ENCODE data around the gene CUEDC2.

CUEDC2 gene

DNA sequence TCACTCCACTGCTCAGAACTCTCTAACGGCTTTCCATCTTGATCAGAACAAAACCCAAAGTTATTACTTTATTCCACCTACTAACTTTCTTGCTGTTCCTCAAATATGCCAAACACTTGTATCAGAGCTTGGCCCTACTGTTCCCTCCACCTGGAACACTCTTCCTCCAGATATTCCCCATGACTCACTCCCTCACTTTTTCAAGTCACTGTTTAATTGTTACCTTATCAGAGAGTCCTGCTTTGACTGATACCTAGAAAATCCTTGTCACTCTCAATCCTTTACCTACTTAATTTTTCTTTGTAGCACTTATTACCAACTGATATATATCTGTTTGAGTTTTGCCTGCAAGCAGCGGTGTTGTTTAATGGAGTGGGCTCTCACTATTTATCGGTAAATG is 42.5 kb downstream of the CUEDC2 start:
- no peak overlapping the region for H2AFZ ChIP-seq (ENCODE audit: low read depth, low read length, severe bottlenecking)
- TF ChIP-seq EZH2phosphoT487 (conservative IDR thresholded peaks at IDR 0.05; ENCODE audit: low read length) = no peak
- TF ChIP-seq CTCF (IDR thresholded peaks at IDR 0.05; ENCODE audit: insufficient read depth, low read length, poor library complexity, severe bottlenecking) = no peak
- no peaks in the 10 kb centered on the region for H3K79me2 ChIP-seq (ENCODE audit: insufficient read depth, low read length)

GRCh38 chr10:102384606-102385429 is 47.6 kb downstream of the CUEDC2 start:
- H3K4me2 ChIP-seq (ENCODE audit: low read depth, low read length, poor library complexity, severe bottlenecking) = no peak overlapping the region

More for the DNA sequence above, 42.5 kb downstream of the CUEDC2 start:
- Histone ChIP-seq H3K4me2 (ENCODE audit: low read depth, low read length, poor library complexity, severe bottlenecking) (no peak overlapping the region), H3K9ac (ENCODE audit: low read length) (no peak overlapping the region), H3K9me2 (replicated peaks; ENCODE audit: insufficient read depth, low read length) (no peaks in the 10 kb centered on the region), H3K9me3 (ENCODE audit: insufficient read depth, low read length) (no peaks in the 10 kb centered on the region), H3K4me3 (ENCODE audit: insufficient read depth, low read length, poor library complexity, severe bottlenecking) (no peak overlapping the region), H3F3A (ENCODE audit: insufficient read depth) (peaks cover 13% of the 10 kb centered on the region; the same call in 1 of the 2 replicates), H3K36me3 (ENCODE audit: low read length) (no peaks in the 10 kb centered on the region), H4K20me1 (ENCODE audit: low read depth, low read length) (no peaks in the 10 kb centered on the region), H3K27ac (ENCODE audit: low read depth, low read length) (no peak overlapping the region), H3K27me3 (ENCODE audit: low read length) (no peaks in the 10 kb centered on the region)

DNA sequence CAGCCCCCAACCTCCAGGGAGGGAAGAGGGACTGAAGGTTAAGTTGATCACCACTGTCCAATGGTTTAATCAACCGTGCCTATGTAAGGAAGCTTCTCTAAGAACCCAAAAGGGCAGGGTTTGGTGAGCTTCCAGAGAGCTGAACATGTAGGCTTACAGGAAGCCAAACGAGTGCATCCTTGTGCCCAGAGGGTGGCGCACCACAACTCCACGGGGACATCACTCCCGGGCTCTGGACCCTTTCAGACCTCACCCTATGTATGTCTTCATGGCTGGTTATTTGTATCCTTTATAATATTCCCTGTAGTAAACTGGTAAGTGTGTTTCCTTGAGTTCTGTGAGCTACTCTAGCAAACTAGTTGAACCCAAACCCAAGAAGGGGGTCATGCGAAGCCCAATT is 48.3 kb downstream of the CUEDC2 start:
- H3K27me3 ChIP-seq (ENCODE audit: low read length) = no peaks in the 10 kb centered on the region
- no peak overlapping the region for H2AFZ ChIP-seq (ENCODE audit: low read depth, low read length, severe bottlenecking)
- H3K36me3 ChIP-seq (ENCODE audit: low read length) = no peaks in the 10 kb centered on the region
- H3K4me2 ChIP-seq (ENCODE audit: low read depth, low read length, poor library complexity, severe bottlenecking) = no peak overlapping the region
- H3K27ac ChIP-seq (ENCODE audit: low read depth, low read length) = no peak overlapping the region
- H3K4me3 ChIP-seq (ENCODE audit: insufficient read depth, low read length, poor library complexity, severe bottlenecking) = no peak overlapping the region
- H3K9me3 ChIP-seq (ENCODE audit: insufficient read depth, low read length) = no peaks in the 10 kb centered on the region
- TF ChIP-seq EZH2phosphoT487 (conservative IDR thresholded peaks at IDR 0.05; ENCODE audit: low read length) (no peak), CTCF (IDR thresholded peaks at IDR 0.05; ENCODE audit: insufficient read depth, low read length, poor library complexity, severe bottlenecking) (no peak)
- H3K9ac ChIP-seq (ENCODE audit: low read length) = no peak overlapping the region
- no peaks in the 10 kb centered on the region for H3K79me2 ChIP-seq (ENCODE audit: insufficient read depth, low read length)
- no peaks in the 10 kb centered on the region for H4K20me1 ChIP-seq (ENCODE audit: low read depth, low read length)
- no peaks in the 10 kb centered on the region for H3K9me2 ChIP-seq (replicated peaks; ENCODE audit: insufficient read depth, low read length)
- H3F3A ChIP-seq (ENCODE audit: insufficient read depth) = no peaks in the 10 kb centered on the region

More at GRCh38 chr10:102384606-102385429, 47.6 kb downstream of the CUEDC2 start:
- Histone ChIP-seq H3K27ac (ENCODE audit: low read depth, low read length) (no peak overlapping the region), H4K20me1 (ENCODE audit: low read depth, low read length) (no peaks in the 10 kb centered on the region), H3K9me3 (ENCODE audit: insufficient read depth, low read length) (no peaks in the 10 kb centered on the region), H3K4me3 (ENCODE audit: insufficient read depth, low read length, poor library complexity, severe bottlenecking) (no peak overlapping the region), H3K9ac (ENCODE audit: low read length) (no peak overlapping the region), H3K36me3 (ENCODE audit: low read length) (no peaks in the 10 kb centered on the region), H3K9me2 (replicated peaks; ENCODE audit: insufficient read depth, low read length) (no peaks in the 10 kb centered on the region), H2AFZ (ENCODE audit: low read depth, low read length, severe bottlenecking) (no peak overlapping the region), H3K27me3 (ENCODE audit: low read length) (no peaks in the 10 kb centered on the region), H3F3A (ENCODE audit: insufficient read depth) (no peaks in the 10 kb centered on the region), H3K79me2 (ENCODE audit: insufficient read depth, low read length) (no peaks in the 10 kb centered on the region)
- no peak for TF ChIP-seq CTCF (IDR thresholded peaks at IDR 0.05; ENCODE audit: insufficient read depth, low read length, poor library complexity, severe bottlenecking)
- TF ChIP-seq EZH2phosphoT487 (conservative IDR thresholded peaks at IDR 0.05; ENCODE audit: low read length) = no peak
